Astrocyte of the spinal cord (primary cell): ENCODE data around the gene ERAP2.
A peak's percentile ranks its signal among the peaks of the same experiment; 100 is the strongest.

ENCODE experiments used
- DNase-seq: peaks from one replicate; pipeline ENCODE4 v3.0.0; 2011; ENCODE audit warnings: low read depth, low spot score
- H3K4me3 ChIP-seq: 2 replicates; pipeline ENCODE4 v1.5.1; 2011; ENCODE audit warnings: low read depth, mild to moderate bottlenecking, low read length, moderate library complexity
- in situ Hi-C: cut with HindIII; loops from 2 replicates; pipeline ENCODE4 v1.10.0; 2017; ENCODE audit warnings: low sequenced_read_pairs
- TF ChIP-seq, protein P1 (sequence below): IDR thresholded peaks from 2 replicates; pipeline ENCODE4 v1.5.1; 2012; ENCODE audit warnings: low read depth, mild to moderate bottlenecking, low read length, inconsistent platforms

ERAP2 gene

GRCh38 chr5:96932026-96932425, 55.7 kb downstream of the ERAP2 start:
- H3K4me3 ChIP-seq, result no peak overlapping the region
- no peak for DNase-seq
- TF ChIP-seq, protein P1, sequence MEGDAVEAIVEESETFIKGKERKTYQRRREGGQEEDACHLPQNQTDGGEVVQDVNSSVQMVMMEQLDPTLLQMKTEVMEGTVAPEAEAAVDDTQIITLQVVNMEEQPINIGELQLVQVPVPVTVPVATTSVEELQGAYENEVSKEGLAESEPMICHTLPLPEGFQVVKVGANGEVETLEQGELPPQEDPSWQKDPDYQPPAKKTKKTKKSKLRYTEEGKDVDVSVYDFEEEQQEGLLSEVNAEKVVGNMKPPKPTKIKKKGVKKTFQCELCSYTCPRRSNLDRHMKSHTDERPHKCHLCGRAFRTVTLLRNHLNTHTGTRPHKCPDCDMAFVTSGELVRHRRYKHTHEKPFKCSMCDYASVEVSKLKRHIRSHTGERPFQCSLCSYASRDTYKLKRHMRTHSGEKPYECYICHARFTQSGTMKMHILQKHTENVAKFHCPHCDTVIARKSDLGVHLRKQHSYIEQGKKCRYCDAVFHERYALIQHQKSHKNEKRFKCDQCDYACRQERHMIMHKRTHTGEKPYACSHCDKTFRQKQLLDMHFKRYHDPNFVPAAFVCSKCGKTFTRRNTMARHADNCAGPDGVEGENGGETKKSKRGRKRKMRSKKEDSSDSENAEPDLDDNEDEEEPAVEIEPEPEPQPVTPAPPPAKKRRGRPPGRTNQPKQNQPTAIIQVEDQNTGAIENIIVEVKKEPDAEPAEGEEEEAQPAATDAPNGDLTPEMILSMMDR, result no peak
- in situ Hi-C loops, result no loop called here

DNA sequence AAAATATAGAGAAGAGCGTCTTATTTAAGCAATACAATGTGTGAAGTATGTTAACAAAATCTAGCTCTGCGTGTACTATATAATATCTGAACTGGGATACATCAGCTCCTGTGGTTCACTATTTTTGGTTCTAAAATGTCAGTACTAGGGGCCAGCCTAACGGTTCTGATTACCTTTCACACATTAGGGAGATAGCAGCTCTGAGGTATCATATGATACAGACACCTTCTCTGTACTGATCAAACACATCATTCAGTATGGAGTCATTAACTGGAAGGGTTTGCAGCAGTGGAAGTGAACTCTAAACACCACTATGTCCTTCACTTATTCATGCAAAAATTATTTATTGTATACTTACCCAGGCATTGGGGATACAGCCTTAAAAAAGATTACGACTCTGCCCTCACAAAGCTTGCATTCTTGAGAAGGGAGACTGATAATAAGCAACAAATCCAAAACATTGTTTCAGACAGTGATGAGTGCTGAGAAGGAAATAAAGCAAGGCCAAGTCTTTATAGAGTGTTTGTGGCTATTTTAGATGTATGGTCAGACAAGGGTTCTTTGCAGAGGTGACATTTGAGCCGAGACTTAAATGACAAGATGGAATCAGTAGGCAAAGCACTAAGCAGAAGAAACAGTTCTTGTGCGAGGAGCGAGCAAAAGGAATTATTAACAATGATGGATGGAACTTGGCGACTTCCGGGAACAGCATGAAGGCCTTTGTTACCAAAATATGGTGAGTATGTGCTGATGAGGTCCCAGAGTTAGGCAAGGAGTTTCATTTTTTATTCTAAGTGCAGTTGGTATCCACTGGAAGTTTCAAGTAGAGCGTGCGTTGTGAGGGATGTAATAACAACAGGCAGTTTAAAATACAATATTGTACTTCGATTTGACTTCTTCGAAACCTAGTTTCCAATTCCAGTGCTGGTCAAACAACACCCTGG, 57.7 kb downstream of the ERAP2 start:
- H3K4me3 ChIP-seq, result peak overlapping the region; percentile 74
- in situ Hi-C loops, result no loop called here
- TF ChIP-seq, protein P1, result no peak
- DNase-seq, result no peak

DNA sequence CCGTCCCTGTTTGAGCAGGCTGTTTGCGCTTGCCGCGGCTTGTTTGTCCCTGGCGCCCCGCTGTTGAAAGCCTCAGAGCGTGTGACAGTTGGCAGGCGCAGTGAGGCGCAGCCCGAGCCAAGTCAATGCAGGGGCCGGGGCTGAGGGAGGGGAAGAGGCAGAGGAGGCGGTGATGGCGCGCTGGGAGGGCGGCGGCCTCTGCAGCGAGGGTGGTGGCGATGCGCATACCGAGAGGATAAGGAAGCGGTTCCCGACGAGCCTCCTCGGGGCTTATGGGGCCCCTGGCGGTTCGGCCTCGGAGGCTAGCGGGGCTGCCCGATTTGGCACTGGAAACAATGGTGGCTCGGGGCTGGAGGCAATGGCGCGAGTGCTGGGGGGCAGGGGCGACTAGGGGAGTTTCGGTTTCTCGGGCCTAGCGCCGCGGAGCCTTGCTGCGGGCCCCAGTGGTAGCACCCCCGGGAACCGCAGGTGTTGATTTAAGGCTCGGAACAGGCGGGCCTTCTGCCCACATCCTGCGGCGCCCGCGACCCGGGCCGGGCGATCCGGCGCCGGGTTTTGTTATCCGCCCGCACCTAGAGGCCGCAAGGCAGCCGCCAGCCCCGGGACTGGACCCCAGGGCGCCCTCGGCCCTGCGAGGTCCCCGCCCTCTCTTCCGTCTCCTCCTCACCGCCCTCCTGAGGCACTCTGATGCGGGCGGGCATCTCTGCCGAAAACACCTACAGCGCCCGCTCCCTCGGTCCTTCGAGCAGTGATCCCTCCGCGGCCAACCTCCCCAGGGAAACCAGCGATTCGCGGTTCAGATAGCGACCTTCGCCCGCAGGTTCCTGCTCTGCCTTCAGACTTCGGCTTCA, 58.6 kb downstream of the ERAP2 start:
- DNase-seq, result peak; percentile 97
- TF ChIP-seq, protein P1, result no peak
- in situ Hi-C loops, result no loop called here
- H3K4me3 ChIP-seq, result peak overlapping the region; percentile 74

DNA sequence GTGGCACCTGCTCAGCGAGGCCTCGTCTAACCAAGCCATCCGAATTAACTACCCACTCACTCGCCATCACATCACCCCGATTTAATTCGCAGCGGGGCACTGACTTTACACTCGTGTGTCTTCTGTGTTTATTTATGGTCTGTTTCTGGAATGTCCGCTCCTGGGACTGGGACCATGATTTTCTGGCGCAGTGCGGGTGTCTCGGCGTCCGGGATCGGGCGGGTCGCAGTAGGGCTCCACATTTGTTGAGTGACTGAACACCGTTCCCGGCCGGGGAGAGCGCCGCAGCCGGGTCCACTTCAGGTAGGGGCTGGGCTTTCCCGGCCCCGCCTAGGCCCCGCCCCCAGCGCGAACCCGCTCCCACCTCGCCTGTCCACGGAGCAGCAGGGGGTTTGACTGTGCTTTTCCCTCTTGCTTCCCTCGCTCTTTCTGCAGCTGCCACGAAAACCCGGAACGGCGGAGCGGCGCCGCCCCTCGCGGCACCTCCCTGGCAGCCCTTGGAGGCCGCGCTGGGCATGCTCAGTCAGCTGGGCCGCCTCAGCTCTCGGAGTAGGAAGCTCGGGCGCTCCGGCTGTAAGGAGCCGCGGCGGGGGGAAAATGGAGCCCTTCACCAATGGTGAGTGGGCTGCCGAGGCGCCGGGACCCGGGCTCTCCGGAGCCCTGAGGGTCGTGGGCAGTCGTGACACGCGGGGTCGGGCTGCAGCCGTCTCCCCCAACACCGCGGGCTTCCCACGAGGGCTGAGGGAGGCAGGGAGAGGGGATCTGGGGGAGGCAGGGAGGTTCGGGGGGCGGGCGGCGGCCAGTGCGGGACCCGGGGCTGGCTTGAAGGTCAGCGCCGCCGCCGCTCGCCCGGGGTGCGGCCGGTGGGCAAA, 59.5 kb downstream of the ERAP2 start, which contains the start of gene LNPEP:
Gene LNPEP, plus strand, starts transcription at position 522 of the 872 bp plus-strand sequence. Its CDS starts 76 bp downstream, at position 598.
- peak; percentile 98 for DNase-seq
- peak within 1 kb of the TSS; percentile 74 for H3K4me3 ChIP-seq
- TF ChIP-seq, protein P1, result no peak
- in situ Hi-C loops, result no loop called here

DNA sequence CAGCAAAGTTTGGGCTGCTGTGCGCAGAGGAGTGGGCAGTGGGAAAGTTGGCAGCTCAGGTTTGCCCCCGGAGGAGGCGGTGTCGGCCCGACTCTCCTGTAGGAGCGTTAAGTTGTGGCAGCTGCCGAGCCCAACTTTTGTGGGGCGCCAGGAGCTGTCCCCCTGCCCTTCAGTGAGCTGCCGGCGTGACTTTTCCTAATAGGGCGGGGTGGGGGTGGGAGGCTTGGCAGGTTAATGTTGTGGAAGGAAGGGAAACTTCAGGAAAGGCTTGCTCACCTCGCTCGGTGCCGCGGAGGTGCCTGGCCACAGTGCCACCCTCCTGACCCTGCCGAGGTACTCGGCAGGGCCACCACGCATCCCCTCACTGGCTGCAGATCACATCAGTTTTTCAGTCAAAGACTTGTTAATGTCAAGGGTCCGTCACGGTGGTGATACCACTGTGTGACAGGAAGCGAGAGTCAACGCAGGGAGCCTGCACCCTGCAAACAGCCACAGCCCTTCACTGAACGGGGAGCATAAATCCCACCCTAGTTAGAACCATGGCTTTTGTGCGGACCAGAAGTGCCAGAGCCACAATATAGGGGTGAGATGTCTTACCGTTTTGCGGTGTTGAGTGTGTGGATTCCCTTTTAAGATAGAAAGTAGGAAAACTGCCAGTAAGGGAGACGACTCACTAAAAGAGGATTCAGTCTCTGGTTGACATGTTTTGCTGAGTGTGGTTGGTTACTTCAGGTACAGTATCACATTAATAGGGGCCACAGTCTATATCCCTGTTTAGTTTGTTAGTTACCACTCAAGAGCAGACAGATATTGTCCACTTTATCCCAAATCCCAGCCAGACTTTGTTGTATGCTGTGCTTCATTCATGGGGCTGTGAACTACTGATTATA, 60.4 kb downstream of the ERAP2 start:
- peak overlapping the region; percentile 74 for H3K4me3 ChIP-seq
- peak; percentile 48 for DNase-seq
- TF ChIP-seq, protein P1, result peak; percentile 3
- in situ Hi-C loops, result no loop called here
